ENCODE results near the gene CPED1.

Gene CPED1

DNA sequence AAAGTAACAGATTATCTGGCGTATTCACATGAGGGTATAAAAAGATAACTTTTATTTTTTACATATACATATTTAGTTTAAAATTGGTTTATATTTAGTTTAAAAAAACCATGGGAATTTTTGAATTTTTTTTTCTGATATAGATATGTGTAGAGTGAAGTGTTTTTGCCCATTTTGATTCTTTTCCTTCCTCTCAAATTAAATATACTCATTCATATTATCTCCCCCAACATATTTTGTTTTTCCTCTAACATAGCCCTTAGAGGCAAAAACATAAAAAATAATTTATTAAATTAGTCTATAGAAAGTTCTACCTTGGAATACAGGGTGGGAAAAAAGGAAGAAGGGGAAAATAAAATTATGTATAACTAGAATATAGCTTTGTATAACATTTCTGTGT lies 137.7 kb downstream of the CPED1 start:
- H3K4me3 ChIP-seq (replicated peaks; ENCODE audit: low read depth, low read length) = no peak overlapping the region
- no peak for DNase-seq (ENCODE audit: low read depth)
- TF ChIP-seq, protein P1, sequence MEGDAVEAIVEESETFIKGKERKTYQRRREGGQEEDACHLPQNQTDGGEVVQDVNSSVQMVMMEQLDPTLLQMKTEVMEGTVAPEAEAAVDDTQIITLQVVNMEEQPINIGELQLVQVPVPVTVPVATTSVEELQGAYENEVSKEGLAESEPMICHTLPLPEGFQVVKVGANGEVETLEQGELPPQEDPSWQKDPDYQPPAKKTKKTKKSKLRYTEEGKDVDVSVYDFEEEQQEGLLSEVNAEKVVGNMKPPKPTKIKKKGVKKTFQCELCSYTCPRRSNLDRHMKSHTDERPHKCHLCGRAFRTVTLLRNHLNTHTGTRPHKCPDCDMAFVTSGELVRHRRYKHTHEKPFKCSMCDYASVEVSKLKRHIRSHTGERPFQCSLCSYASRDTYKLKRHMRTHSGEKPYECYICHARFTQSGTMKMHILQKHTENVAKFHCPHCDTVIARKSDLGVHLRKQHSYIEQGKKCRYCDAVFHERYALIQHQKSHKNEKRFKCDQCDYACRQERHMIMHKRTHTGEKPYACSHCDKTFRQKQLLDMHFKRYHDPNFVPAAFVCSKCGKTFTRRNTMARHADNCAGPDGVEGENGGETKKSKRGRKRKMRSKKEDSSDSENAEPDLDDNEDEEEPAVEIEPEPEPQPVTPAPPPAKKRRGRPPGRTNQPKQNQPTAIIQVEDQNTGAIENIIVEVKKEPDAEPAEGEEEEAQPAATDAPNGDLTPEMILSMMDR (IDR thresholded peaks at IDR 0.05; ENCODE audit: low read length, missing control alignments) = no peak

DNA sequence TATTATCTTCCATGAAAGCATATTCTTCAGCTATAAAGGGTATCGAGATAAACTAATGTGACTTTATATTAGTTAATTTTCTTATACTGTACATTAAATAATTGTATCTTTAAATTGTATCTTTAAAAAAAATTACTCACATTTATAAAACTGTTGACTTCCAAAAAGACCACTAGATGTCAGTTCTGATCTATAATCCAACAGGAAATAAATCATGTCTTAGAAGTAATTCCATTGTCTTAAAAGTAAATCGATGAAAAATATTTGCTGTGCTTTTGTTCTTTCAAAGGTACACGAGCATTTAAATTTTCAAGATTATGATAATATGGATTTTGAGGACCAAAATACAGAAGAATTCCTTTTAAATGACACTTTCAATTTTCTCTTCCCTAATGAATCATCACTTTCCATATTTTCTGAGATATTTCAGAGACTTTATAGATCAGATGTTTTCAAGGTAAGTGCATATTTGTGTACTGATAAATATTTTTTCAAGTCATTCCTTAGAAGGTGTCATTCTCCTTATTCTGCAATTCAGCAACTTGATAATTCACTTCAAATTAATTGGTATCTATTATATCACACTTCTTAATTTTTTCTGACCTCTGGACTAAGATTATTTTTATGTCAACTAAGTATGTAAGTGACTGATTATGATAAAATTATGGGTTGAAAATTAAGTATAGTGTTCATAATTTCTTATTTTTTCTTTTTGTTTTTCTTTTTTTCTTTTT lies 138.5 kb downstream of the CPED1 start:
- TF ChIP-seq, protein P1 (IDR thresholded peaks at IDR 0.05; ENCODE audit: low read length, missing control alignments) = peak; percentile 40
- DNase-seq (ENCODE audit: low read depth) = peak; percentile 70
- H3K4me3 ChIP-seq (replicated peaks; ENCODE audit: low read depth, low read length) = no peak overlapping the region

DNA sequence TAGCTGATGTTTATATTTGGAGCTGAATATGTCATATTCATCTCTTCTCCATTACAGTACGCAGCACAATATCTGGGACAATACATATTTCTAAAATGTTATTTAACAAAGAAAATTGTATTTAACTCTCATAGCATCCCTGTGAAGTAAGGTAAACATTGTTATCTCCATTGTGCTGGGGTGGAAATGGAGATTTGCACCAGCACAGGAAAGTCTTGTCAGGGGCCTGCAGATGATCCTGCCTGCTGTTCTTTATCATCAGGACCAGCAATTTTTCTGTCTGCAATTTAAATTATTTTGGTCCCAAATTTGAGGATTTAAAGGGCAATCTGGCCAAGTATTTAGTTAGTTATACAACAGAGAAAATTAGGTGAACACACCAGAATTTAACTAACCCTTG lies 144.4 kb downstream of the CPED1 start:
- TF ChIP-seq, protein P1 (IDR thresholded peaks at IDR 0.05; ENCODE audit: low read length, missing control alignments) = no peak
- DNase-seq (ENCODE audit: low read depth) = no peak
- H3K4me3 ChIP-seq (replicated peaks; ENCODE audit: low read depth, low read length) = no peak overlapping the region

DNA sequence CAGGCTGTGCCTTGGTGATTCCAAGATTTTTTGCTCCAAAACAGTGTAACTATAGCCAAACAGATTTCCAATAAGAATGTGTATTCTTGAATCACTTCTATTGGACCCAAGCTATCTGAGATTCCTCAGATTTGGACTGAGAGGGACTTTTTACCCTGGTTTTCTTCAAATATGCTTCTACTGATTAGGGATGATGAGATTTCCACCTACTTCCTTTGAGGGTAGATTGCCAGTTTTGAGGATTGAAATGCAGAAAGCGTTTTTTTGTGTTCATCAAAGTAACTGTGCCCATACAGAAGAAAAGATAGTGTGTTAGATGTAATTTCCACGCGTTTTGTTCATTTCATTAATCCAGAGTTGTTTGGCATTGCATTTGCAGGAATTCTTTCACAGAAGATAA lies 144.9 kb downstream of the CPED1 start:
- H3K4me3 ChIP-seq (replicated peaks; ENCODE audit: low read depth, low read length) = no peak overlapping the region
- no peak for DNase-seq (ENCODE audit: low read depth)
- TF ChIP-seq, protein P1 (IDR thresholded peaks at IDR 0.05; ENCODE audit: low read length, missing control alignments) = no peak

DNA sequence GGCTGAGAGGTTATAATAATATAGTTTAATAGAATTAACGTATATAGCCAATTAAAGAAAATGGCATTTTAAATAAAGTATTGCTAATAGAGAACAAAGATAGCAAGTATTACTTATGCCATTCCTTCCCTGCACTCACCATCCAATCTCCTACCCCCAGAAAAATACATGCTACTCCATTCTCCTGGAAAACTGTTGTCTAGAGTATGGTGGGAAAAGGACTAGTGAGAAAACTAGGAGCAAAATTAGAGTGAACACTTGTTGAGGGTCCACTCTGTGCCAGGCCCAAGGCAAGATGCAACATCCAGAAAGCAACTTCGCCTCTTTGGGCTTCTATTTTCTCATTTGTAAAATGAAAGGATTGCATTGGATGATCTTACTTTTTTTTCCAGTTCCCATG lies 149.1 kb downstream of the CPED1 start:
- no peak for DNase-seq (ENCODE audit: low read depth)
- H3K4me3 ChIP-seq (replicated peaks; ENCODE audit: low read depth, low read length) = no peak overlapping the region
- TF ChIP-seq, protein P1 (IDR thresholded peaks at IDR 0.05; ENCODE audit: low read length, missing control alignments) = no peak

DNA sequence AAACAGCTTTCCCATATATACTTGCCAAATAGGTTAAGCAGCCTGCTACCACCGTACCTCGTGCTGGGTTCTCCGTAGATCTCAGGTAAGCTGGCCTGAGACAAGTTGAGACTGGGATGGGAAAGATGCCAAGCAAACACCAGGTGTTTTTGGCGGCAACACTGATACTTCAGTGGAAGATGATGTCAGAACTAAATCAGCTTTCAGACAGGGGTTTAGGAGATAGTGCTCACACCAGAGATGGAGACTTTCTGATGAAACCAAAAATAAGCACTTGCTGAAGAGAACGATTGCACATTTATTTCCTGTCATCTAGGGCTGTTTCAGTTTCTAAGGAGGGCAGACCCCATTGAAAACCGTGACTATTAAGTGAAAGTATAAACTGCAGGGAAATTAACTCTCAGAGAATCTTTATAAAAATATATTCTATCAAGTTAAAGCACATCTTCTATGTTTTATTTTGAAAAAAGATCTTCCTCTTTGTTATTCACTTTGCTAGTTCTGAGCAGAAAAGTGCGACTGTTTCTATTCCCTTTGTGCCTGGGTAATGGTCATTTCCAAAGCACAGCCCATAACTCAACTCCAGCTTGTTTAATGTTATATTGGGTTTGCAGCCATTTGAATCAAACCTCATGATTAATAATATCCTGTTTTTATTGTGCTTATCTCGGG lies 149.9 kb downstream of the CPED1 start:
- TF ChIP-seq, protein P1 (IDR thresholded peaks at IDR 0.05; ENCODE audit: low read length, missing control alignments) = no peak
- peak; percentile 15 for DNase-seq (ENCODE audit: low read depth)
- no peak overlapping the region for H3K4me3 ChIP-seq (replicated peaks; ENCODE audit: low read depth, low read length)

Measured in fibroblast of pulmonary artery (primary cell).